Hepatocyte (in vitro differentiated cells): Measurements from ENCODE around the gene DGKG.

ENCODE experiments used
- CTCF ChIP-seq: fragments of 200-600 bp; sonication (generic); IDR thresholded peaks from 2 replicates; pipeline ENCODE4 v1.5.1; 2016; ENCODE audit warnings: antibody characterized with exemption, mild to moderate bottlenecking; ENCODE audit not compliant: poor library complexity
- EZH2 ChIP-seq: fragments of 200-600 bp; sonication (generic); IDR thresholded peaks from 2 replicates; pipeline ENCODE4 v1.6.1; 2016; ENCODE audit warnings: antibody characterized with exemption, mild to moderate bottlenecking, borderline replicate concordance
- EZH2phosphoT487 ChIP-seq: fragments of 200-600 bp; sonication (generic); IDR thresholded peaks from one replicate; pipeline ENCODE4 v1.6.1; 2018; ENCODE audit warnings: antibody characterized with exemption, mild to moderate bottlenecking, low read depth, moderate library complexity; ENCODE audit not compliant: unreplicated experiment, severe bottlenecking

DNA sequence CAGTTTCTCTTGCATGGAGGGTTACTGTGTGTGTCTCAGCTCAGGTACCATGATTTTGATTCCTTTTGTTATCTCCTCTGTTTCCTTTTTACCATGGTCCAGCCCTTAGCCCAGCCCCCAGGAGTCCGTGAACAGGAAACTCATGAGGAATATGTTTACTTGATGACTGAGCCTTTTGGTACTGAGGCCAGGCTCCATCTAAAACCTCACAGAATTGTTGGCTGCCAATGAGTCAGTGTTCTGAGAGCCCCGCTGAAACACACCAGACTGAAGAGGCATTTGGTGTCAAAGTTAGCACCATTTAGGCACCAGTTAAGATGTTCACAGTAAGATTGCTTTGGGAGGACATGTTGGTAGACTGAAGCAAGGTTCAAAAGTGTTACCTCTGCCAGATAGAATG, 80.9 kb downstream of the DGKG start:
- TF ChIP-seq CTCF, result no peak
- no peak for TF ChIP-seq EZH2phosphoT487
- TF ChIP-seq EZH2, result no peak
